KG1 (cell line): ENCODE results near the gene SRSF1.
"Not testable (repeated sequence)": the region's sequence is repeated elsewhere in the genome, so short reads cannot be mapped to it uniquely, and the experiment has no call there.

ENCODE experiments used
- DNase-seq: peaks from one replicate; lab custom pipeline; 2025; lab: John Stamatoyannopoulos, UW

SRSF1 gene

GRCh38 chr17:57990037-57990436 is 17.0 kb downstream of the SRSF1 start:
- no peak for DNase-seq

- DNase-seq: peak; percentile 51
These were observed 18.5 kb downstream of the SRSF1 start for GRCh38 chr17:57988301-57989250.

- DNase-seq: no peak
These were observed 19.3 kb downstream of the SRSF1 start, which contains the start of gene VEZF1 for GRCh38 chr17:57987581-57988300. Gene VEZF1, minus strand, starts transcription at chr17:57988254. Its CDS starts 143 bp downstream, at chr17:57988111.

- peak; percentile 28 for DNase-seq
These were observed 20.0 kb downstream of the SRSF1 start for GRCh38 chr17:57986841-57987580.

GRCh38 chr17:57985675-57985974 is 21.4 kb downstream of the SRSF1 start:
- DNase-seq: no peak

GRCh38 chr17:57984936-57985674 is 21.9 kb downstream of the SRSF1 start:
- no peak for DNase-seq

GRCh38 chr17:57984261-57984890 is 22.7 kb downstream of the SRSF1 start:
- DNase-seq: no peak

GRCh38 chr17:57983446-57983845 is 23.6 kb downstream of the SRSF1 start:
- no peak for DNase-seq

GRCh38 chr17:57982452-57983170 is 24.4 kb downstream of the SRSF1 start:
- DNase-seq: no peak

GRCh38 chr17:57980522-57980921 is 26.5 kb downstream of the SRSF1 start:
- no peak for DNase-seq

- DNase-seq: no peak
These were observed 28.0 kb downstream of the SRSF1 start for GRCh38 chr17:57979076-57979475.

GRCh38 chr17:57976594-57976993 is 30.5 kb downstream of the SRSF1 start:
- no peak for DNase-seq

GRCh38 chr17:57975044-57975443 is 32.0 kb downstream of the SRSF1 start:
- no peak for DNase-seq

GRCh38 chr17:57974053-57974824 is 32.8 kb downstream of the SRSF1 start:
- not testable (repeated sequence) for DNase-seq

GRCh38 chr17:57972151-57972550 is 34.9 kb downstream of the SRSF1 start:
- no peak for DNase-seq

GRCh38 chr17:57971572-57971971 is 35.5 kb downstream of the SRSF1 start:
- no peak for DNase-seq

GRCh38 chr17:57970710-57971109 is 36.3 kb downstream of the SRSF1 start:
- DNase-seq: no peak

GRCh38 chr17:57968456-57968855 is 38.6 kb downstream of the SRSF1 start:
- DNase-seq: no peak

GRCh38 chr17:57966875-57967274 is 40.2 kb downstream of the SRSF1 start:
- DNase-seq: no peak

- no peak for DNase-seq
These were observed 40.8 kb downstream of the SRSF1 start for GRCh38 chr17:57966246-57966645.
